ENCODE measurements around the gene PSMB2.
A peak's percentile ranks its signal among the peaks of the same experiment; 100 is the strongest.

PSMB2 gene

GRCh38 chr1:35646043-35646442 is 4.7 kb upstream of the PSMB2 start:
- DNase-seq (ENCODE audit: extremely low spot score): peak; percentile 25
- ChIA-PET POLR2A (interaction anchor here (1.0 to 1.3 kb wide), 3 partner anchors 88 to 786 kb away, joined by 3 to 5 read pairs (median 4); partner anchors contain the start of genes CLSPN, KIAA0319L, NCDN and SMIM12), CTCF (interaction anchor here (0.5 to 1.7 kb wide), 7 partner anchors 11 to 826 kb away, joined by 3 to 4 read pairs (median 3); no protein-coding TSS in a partner anchor)
- no peak for TF ChIP-seq SUZ12 (IDR thresholded peaks at IDR 0.05)
- no peak for TF ChIP-seq SP1 (IDR thresholded peaks at IDR 0.05)
- no peak for TF ChIP-seq ELF4 (IDR thresholded peaks at IDR 0.05)
- no peak for TF ChIP-seq LEF1 (IDR thresholded peaks at IDR 0.05; ENCODE audit: borderline replicate concordance)
- no peak for TF ChIP-seq L3MBTL2 (conservative IDR thresholded peaks at IDR 0.05)
- no peak for TF ChIP-seq FOXM1 (IDR thresholded peaks at IDR 0.05; ENCODE audit: borderline replicate concordance)
- TF ChIP-seq TARDBP (IDR thresholded peaks at IDR 0.05): no peak
- TF ChIP-seq, protein P1, sequence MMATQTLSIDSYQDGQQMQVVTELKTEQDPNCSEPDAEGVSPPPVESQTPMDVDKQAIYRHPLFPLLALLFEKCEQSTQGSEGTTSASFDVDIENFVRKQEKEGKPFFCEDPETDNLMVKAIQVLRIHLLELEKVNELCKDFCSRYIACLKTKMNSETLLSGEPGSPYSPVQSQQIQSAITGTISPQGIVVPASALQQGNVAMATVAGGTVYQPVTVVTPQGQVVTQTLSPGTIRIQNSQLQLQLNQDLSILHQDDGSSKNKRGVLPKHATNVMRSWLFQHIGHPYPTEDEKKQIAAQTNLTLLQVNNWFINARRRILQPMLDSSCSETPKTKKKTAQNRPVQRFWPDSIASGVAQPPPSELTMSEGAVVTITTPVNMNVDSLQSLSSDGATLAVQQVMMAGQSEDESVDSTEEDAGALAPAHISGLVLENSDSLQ (IDR thresholded peaks at IDR 0.05): no peak
- no peak for TF ChIP-seq CTBP1 (IDR thresholded peaks at IDR 0.05; ENCODE audit: borderline replicate concordance)
- no peak for TF ChIP-seq FOXA1 (IDR thresholded peaks at IDR 0.05)
- no peak for TF ChIP-seq NFRKB (IDR thresholded peaks at IDR 0.05)
- TF ChIP-seq BHLHE40 (IDR thresholded peaks at IDR 0.05; ENCODE audit: borderline replicate concordance): no peak
- no peak for TF ChIP-seq HDGF (IDR thresholded peaks at IDR 0.05; ENCODE audit: borderline replicate concordance)
- no peak for TF ChIP-seq ZNF384 (IDR thresholded peaks at IDR 0.05)
- TF ChIP-seq FOXK2 (IDR thresholded peaks at IDR 0.05): no peak
- TF ChIP-seq ARNT (IDR thresholded peaks at IDR 0.05): no peak

GRCh38 chr1:35644204-35644603 is 2.9 kb upstream of the PSMB2 start:
- no peak for DNase-seq (ENCODE audit: extremely low spot score)
- CTCF ChIA-PET: no interaction called here
- TF ChIP-seq, protein P1 (IDR thresholded peaks at IDR 0.05): peak; percentile 67
- TF ChIP-seq TARDBP (IDR thresholded peaks at IDR 0.05) (no peak), SUZ12 (IDR thresholded peaks at IDR 0.05) (no peak)
- POLR2A ChIA-PET: no interaction called here

- TF ChIP-seq, protein P1 (IDR thresholded peaks at IDR 0.05): no peak
- TF ChIP-seq ELF4 (IDR thresholded peaks at IDR 0.05) (no peak), L3MBTL2 (conservative IDR thresholded peaks at IDR 0.05) (0 out of 2 replicates have a peak, but pooled peaks have one; percentile 8), HDGF (IDR thresholded peaks at IDR 0.05; ENCODE audit: borderline replicate concordance) (no peak), ZNF384 (IDR thresholded peaks at IDR 0.05) (peak; percentile 78), FOXK2 (IDR thresholded peaks at IDR 0.05) (no peak), LEF1 (IDR thresholded peaks at IDR 0.05; ENCODE audit: borderline replicate concordance) (no peak), FOXA1 (IDR thresholded peaks at IDR 0.05) (no peak)
- DNase-seq (ENCODE audit: extremely low spot score): no peak
- ChIA-PET CTCF (interaction anchor here (0.6 kb wide), 1 partner anchor 85 kb away, joined by 3 read pairs; no protein-coding TSS in a partner anchor), POLR2A (interaction anchor here (0.6 to 1.0 kb wide), 2 partner anchors 49 to 312 kb away, joined by 3 read pairs; no protein-coding TSS in a partner anchor)
Measured at GRCh38 chr1:35642471-35642955, 1.2 kb upstream of the PSMB2 start.

DNA sequence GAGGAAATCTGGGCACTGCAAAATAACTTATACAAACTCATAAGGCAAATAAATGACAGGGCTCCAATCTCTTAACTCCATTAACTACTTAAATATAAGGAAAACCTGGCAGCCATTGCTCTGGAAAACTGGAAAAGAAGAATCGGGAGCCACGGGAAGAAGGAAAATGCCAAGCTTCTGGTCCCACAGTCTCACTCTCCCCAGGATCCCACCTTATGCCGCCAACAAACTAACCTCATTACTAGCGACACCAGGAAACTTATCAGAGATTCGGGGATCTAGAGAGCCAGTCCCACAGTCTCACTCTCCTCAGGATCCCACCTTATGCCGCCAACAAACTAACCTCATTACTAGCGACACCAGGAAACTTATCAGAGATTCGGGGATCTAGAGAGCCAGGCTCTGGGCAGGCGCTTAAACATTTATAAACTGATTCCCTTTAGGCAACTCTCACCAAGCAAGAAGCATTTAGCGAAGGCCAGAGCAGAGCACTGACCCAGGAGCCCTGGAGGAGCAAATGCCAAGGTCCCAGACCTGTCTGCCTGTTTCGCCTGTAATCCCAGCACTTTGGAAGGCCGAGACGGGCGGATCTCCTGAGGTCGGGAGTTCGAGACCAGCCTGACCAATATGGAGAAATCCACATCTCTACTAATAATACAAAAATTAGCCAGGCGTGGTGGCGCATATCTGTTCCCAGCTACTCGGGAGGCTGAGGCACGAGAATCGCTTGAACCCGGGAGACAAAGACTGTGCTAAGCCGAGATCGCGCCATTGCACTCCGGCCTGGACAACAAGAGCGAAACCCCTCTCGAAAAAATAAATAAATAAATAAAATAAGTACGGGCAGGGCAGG is 720 bp downstream of the PSMB2 start:
- ChIA-PET CTCF (interaction anchor here (0.7 kb wide), 1 partner anchor 73 kb away, joined by 3 read pairs; no protein-coding TSS in a partner anchor), POLR2A (interaction anchor here (0.7 to 0.9 kb wide), 2 partner anchors 38 to 66 kb away, joined by 3 read pairs; no protein-coding TSS in a partner anchor)
- TF ChIP-seq SP1 (IDR thresholded peaks at IDR 0.05) (no peak), FOXK2 (IDR thresholded peaks at IDR 0.05) (no peak), FOXA1 (IDR thresholded peaks at IDR 0.05) (no peak), BHLHE40 (IDR thresholded peaks at IDR 0.05; ENCODE audit: borderline replicate concordance) (no peak), ELF4 (IDR thresholded peaks at IDR 0.05) (no peak), TARDBP (IDR thresholded peaks at IDR 0.05) (no peak), L3MBTL2 (conservative IDR thresholded peaks at IDR 0.05) (no peak), SUZ12 (IDR thresholded peaks at IDR 0.05) (no peak), HDGF (IDR thresholded peaks at IDR 0.05; ENCODE audit: borderline replicate concordance) (no peak), LEF1 (IDR thresholded peaks at IDR 0.05; ENCODE audit: borderline replicate concordance) (no peak), ARNT (IDR thresholded peaks at IDR 0.05) (no peak), FOXM1 (IDR thresholded peaks at IDR 0.05; ENCODE audit: borderline replicate concordance) (no peak)
- TF ChIP-seq, protein P1 (IDR thresholded peaks at IDR 0.05): no peak
- DNase-seq (ENCODE audit: extremely low spot score): no peak

DNA sequence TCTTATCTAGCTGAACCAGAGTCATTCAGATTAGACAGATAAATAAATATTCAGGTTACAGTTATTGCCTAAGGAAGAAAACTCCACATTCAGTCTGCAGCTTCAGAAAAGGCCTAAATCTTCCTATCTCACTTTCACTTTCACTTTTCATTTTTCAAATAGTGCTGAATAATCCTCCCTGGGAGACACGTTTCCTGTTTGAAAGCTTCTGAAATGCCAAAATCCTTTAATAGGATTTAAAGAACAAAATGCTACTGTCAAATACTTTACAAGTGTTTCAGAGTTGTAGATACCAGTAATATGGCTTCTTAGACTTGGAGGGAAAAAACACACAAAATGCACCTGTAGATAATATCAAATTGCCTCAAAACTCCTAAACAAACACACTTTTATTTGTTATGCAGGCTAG is 3.9 kb downstream of the PSMB2 start:
- CTCF ChIA-PET: interaction anchor here (1.0 kb wide), 1 partner anchor 78 kb away, joined by 3 read pairs; no protein-coding TSS in a partner anchor
- POLR2A ChIA-PET: no interaction called here
- no peak for DNase-seq (ENCODE audit: extremely low spot score)
- TF ChIP-seq ELF4 (IDR thresholded peaks at IDR 0.05): no peak
- TF ChIP-seq HDGF (IDR thresholded peaks at IDR 0.05; ENCODE audit: borderline replicate concordance): no peak
- no peak for TF ChIP-seq ZNF384 (IDR thresholded peaks at IDR 0.05)
- no peak for TF ChIP-seq FOXM1 (IDR thresholded peaks at IDR 0.05; ENCODE audit: borderline replicate concordance)
- no peak for TF ChIP-seq ARNT (IDR thresholded peaks at IDR 0.05)
- TF ChIP-seq LEF1 (IDR thresholded peaks at IDR 0.05; ENCODE audit: borderline replicate concordance): no peak
- TF ChIP-seq L3MBTL2 (conservative IDR thresholded peaks at IDR 0.05): no peak
- no peak for TF ChIP-seq NFRKB (IDR thresholded peaks at IDR 0.05)
- no peak for TF ChIP-seq BHLHE40 (IDR thresholded peaks at IDR 0.05; ENCODE audit: borderline replicate concordance)
- TF ChIP-seq TARDBP (IDR thresholded peaks at IDR 0.05): no peak
- TF ChIP-seq CTBP1 (IDR thresholded peaks at IDR 0.05; ENCODE audit: borderline replicate concordance): no peak
- TF ChIP-seq, protein P1 (IDR thresholded peaks at IDR 0.05): no peak
- no peak for TF ChIP-seq FOXK2 (IDR thresholded peaks at IDR 0.05)
- no peak for TF ChIP-seq SP1 (IDR thresholded peaks at IDR 0.05)
- TF ChIP-seq FOXA1 (IDR thresholded peaks at IDR 0.05): no peak
- TF ChIP-seq SUZ12 (IDR thresholded peaks at IDR 0.05): no peak

Measured in HEK293T (cell line).